ENCODE measurements around the gene OPN5.

- TF ChIP-seq, protein P1, sequence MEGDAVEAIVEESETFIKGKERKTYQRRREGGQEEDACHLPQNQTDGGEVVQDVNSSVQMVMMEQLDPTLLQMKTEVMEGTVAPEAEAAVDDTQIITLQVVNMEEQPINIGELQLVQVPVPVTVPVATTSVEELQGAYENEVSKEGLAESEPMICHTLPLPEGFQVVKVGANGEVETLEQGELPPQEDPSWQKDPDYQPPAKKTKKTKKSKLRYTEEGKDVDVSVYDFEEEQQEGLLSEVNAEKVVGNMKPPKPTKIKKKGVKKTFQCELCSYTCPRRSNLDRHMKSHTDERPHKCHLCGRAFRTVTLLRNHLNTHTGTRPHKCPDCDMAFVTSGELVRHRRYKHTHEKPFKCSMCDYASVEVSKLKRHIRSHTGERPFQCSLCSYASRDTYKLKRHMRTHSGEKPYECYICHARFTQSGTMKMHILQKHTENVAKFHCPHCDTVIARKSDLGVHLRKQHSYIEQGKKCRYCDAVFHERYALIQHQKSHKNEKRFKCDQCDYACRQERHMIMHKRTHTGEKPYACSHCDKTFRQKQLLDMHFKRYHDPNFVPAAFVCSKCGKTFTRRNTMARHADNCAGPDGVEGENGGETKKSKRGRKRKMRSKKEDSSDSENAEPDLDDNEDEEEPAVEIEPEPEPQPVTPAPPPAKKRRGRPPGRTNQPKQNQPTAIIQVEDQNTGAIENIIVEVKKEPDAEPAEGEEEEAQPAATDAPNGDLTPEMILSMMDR (IDR thresholded peaks at IDR 0.05): no peak
- no peak for TF ChIP-seq EP300 (IDR thresholded peaks at IDR 0.05)
These were observed 3.4 kb downstream of the OPN5 start for GRCh38 chr6:47785182-47785581.
